Type B pancreatic cell (in vitro differentiated cells): Measurements from ENCODE around the gene TNFAIP8L3. TPM values are rescaled to one million over a fixed set of nuclear protein-coding genes. Genes with fewer than 3 reads are reported as not detected.

Experiments
- DNase-seq: peaks from one replicate; pipeline ENCODE4 v3.0.0; 2021; ENCODE audit warnings: mixed read lengths; ENCODE audit not compliant: unreplicated experiment; ENCODE audit errors: extremely low spot score
- H3K27ac Mint-ChIP-seq: 2 replicates; pipeline ENCODE4 v1.8.0; 2021; ENCODE audit warnings: mild to moderate bottlenecking, mixed read lengths
- H3K27me3 Mint-ChIP-seq: 2 replicates; pipeline ENCODE4 v1.8.0; 2021; ENCODE audit warnings: mixed read lengths
- H3K36me3 Mint-ChIP-seq: 2 replicates; pipeline ENCODE4 v1.8.0; 2021; ENCODE audit warnings: mixed read lengths
- H3K4me1 Mint-ChIP-seq: one replicate; pipeline ENCODE4 v1.8.0; 2021; ENCODE audit warnings: mixed read lengths; ENCODE audit not compliant: unreplicated experiment
- H3K4me3 Mint-ChIP-seq: 2 replicates; pipeline ENCODE4 v1.8.0; 2021; ENCODE audit warnings: mild to moderate bottlenecking, mixed read lengths
- H3K9me3 Mint-ChIP-seq: 2 replicates; pipeline ENCODE4 v1.8.0; 2021; ENCODE audit warnings: mixed read lengths
- CTCF ChIP-seq: fragments of 200-600 bp; sonication (generic); conservative IDR thresholded peaks from 2 replicates; pipeline ENCODE4 v1.5.0; 2021; ENCODE audit warnings: antibody characterized with exemption, mild to moderate bottlenecking
- total RNA-seq: library from RNA; stranded (reverse); gene quantifications from 2 replicates; pipeline ENCODE4 v1.2.1, GENCODE V29; 2021; ENCODE audit warnings: low replicate concordance

TNFAIP8L3 gene
- total RNA-seq, 1 donor from 2014 or later, result 8.2 TPM

GRCh38 chr15:51024735-51025453 is 69.8 kb downstream of the TNFAIP8L3 start:
- DNase-seq, result no peak
- H3K36me3 Mint-ChIP-seq, result peaks cover 2% of the 10 kb centered on the region
- no peaks in the 10 kb centered on the region for H3K27me3 Mint-ChIP-seq
- TF ChIP-seq CTCF, result no peak
- peaks cover 2% of the 10 kb centered on the region for H3K9me3 Mint-ChIP-seq
- no peak overlapping the region for H3K4me3 Mint-ChIP-seq
- H3K27ac Mint-ChIP-seq, result no peak overlapping the region
- peaks cover 4% of the 10 kb centered on the region for H3K4me1 Mint-ChIP-seq

- Mint-ChIP-seq H3K27ac (no peak overlapping the region), H3K4me3 (no peak overlapping the region), H3K27me3 (no peaks in the 10 kb centered on the region), H3K4me1 (peaks cover 4% of the 10 kb centered on the region), H3K9me3 (peaks cover 4% of the 10 kb centered on the region), H3K36me3 (peaks cover 3% of the 10 kb centered on the region)
- DNase-seq, result no peak
- no peak for TF ChIP-seq CTCF
Measured at GRCh38 chr15:51023499-51023898, 71.2 kb downstream of the TNFAIP8L3 start.

GRCh38 chr15:51022206-51022605 is 72.5 kb downstream of the TNFAIP8L3 start:
- DNase-seq, result no peak
- H3K4me3 Mint-ChIP-seq, result no peak overlapping the region
- no peaks in the 10 kb centered on the region for H3K27me3 Mint-ChIP-seq
- peaks cover 4% of the 10 kb centered on the region for H3K4me1 Mint-ChIP-seq
- H3K27ac Mint-ChIP-seq, result no peak overlapping the region
- peaks cover 3% of the 10 kb centered on the region for H3K36me3 Mint-ChIP-seq
- no peak for TF ChIP-seq CTCF
- peaks cover 4% of the 10 kb centered on the region for H3K9me3 Mint-ChIP-seq

- TF ChIP-seq CTCF, result no peak
- H3K27ac Mint-ChIP-seq, result no peak overlapping the region
- peaks cover 3% of the 10 kb centered on the region for H3K36me3 Mint-ChIP-seq
- no peaks in the 10 kb centered on the region for H3K4me1 Mint-ChIP-seq
- H3K27me3 Mint-ChIP-seq, result no peaks in the 10 kb centered on the region
- H3K9me3 Mint-ChIP-seq, result peaks cover 4% of the 10 kb centered on the region
- no peak overlapping the region for H3K4me3 Mint-ChIP-seq
- no peak for DNase-seq
Measured at GRCh38 chr15:51016615-51017014, 78.1 kb downstream of the TNFAIP8L3 start.

GRCh38 chr15:51011212-51011611 is 83.5 kb downstream of the TNFAIP8L3 start:
- no peak for TF ChIP-seq CTCF
- H3K36me3 Mint-ChIP-seq, result peaks cover 13% of the 10 kb centered on the region
- H3K9me3 Mint-ChIP-seq, result peaks cover 11% of the 10 kb centered on the region
- H3K27ac Mint-ChIP-seq, result no peak overlapping the region
- H3K27me3 Mint-ChIP-seq, result no peaks in the 10 kb centered on the region
- DNase-seq, result no peak
- no peaks in the 10 kb centered on the region for H3K4me1 Mint-ChIP-seq
- H3K4me3 Mint-ChIP-seq, result no peak overlapping the region
